ENCODE data around the gene SLC6A13. TPM values are rescaled to one million over a fixed set of nuclear protein-coding genes. Genes with fewer than 3 reads are reported as not detected.
"Not testable (repeated sequence)": the region's sequence is repeated elsewhere in the genome, so short reads cannot be mapped to it uniquely, and the experiment has no call there.

The SLC6A13 gene
- total RNA-seq, 1 donor from 2014 or later: not detected

DNA sequence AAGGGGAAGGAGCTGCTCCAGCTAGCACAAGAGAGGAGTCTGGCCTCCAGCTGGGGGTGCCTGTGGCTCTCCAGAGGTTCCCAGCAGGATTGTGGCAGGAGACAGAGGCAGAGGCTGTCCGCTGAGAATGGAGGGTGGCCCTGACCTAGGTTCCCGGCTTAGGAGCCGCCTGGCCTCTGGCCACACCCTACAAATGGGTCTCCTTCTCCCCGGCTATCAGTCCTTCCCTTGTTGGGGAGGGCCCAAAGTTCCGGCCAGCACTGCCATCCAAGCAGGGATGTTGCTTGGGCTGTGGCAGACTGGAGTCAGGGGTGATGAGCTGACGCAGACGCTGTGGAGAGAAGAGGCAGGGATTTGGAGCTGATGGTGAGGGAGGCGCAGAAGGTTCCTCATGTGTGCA, 71.8 kb downstream of the SLC6A13 start:
- TF ChIP-seq, protein P1, sequence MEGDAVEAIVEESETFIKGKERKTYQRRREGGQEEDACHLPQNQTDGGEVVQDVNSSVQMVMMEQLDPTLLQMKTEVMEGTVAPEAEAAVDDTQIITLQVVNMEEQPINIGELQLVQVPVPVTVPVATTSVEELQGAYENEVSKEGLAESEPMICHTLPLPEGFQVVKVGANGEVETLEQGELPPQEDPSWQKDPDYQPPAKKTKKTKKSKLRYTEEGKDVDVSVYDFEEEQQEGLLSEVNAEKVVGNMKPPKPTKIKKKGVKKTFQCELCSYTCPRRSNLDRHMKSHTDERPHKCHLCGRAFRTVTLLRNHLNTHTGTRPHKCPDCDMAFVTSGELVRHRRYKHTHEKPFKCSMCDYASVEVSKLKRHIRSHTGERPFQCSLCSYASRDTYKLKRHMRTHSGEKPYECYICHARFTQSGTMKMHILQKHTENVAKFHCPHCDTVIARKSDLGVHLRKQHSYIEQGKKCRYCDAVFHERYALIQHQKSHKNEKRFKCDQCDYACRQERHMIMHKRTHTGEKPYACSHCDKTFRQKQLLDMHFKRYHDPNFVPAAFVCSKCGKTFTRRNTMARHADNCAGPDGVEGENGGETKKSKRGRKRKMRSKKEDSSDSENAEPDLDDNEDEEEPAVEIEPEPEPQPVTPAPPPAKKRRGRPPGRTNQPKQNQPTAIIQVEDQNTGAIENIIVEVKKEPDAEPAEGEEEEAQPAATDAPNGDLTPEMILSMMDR (IDR thresholded peaks at IDR 0.05; ENCODE audit: insufficient read depth, low read length, poor library complexity, severe bottlenecking): no peak

DNA sequence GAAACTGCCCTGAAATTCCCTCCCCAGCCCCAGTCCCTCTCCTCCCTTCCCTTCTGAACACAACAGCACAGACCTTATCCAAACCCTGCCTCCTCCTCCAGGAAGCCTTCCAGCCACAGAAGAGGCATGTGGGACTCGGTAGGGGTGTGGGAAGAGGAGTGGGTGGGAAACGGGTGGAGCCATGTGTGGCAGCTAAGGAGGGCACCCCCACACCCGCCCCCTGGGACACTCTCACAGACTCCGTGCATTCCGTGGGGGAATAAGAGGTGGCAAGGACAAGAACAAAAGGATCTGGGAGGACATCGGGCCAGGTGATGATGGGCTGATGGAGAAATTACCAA, 73.0 kb downstream of the SLC6A13 start:
- H3K27me3 ChIP-seq (ENCODE audit: control insufficient read depth, insufficient read depth, low read length): peaks cover 26% of the 10 kb centered on the region

More for the DNA sequence above, 71.8 kb downstream of the SLC6A13 start:
- Histone ChIP-seq H3K27me3 (ENCODE audit: control insufficient read depth, insufficient read depth, low read length) (peaks cover 35% of the 10 kb centered on the region), H3K4me3 (ENCODE audit: low read depth, low read length) (no peak overlapping the region), H3K36me3 (ENCODE audit: control insufficient read depth, insufficient read depth, low read length) (no peaks in the 10 kb centered on the region)
- no peak for DNase-seq (ENCODE audit: low read depth)

DNA sequence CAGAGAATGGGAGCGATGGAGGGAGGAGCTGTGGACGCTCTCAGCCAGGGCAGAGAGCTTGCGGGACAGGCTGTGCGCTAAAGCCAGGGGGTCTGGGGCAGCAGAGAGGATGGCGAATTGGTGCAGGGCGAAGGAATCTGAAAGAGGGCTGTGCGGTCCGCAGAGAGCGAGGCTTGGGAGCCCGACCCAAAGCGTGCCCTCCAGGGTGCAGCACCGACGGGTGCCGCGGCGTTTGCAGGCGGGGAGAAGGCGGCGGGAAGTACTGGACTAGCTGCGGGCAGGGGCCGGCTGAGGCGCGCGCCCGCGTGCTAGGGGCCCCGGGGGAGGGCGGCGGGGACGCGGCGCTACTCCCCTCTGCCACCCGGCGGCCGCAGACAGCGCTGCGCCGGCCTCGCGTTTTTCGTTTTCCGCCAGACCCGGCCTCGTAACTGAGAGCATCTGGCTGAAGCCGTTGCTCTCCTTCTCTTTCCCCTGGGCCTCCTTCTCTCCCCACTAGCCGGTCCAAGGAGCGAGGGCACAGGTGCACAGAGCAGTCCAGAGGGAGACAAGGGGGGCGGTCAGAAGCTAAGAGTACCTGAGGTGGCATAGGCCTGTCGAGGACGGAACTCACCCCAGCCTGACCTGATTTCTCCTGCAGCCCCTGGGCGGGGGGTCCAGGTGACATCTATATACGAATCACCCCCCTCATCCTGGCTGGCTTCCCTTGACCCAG, 73.6 kb downstream of the SLC6A13 start:
- Histone ChIP-seq H3K27me3 (ENCODE audit: control insufficient read depth, insufficient read depth, low read length) (peaks cover 23% of the 10 kb centered on the region), H3K4me3 (ENCODE audit: low read depth, low read length) (peak overlapping the region; percentile 38), H3K36me3 (ENCODE audit: control insufficient read depth, insufficient read depth, low read length) (no peaks in the 10 kb centered on the region)
- no peak for DNase-seq (ENCODE audit: low read depth)
- TF ChIP-seq, protein P1 (IDR thresholded peaks at IDR 0.05; ENCODE audit: insufficient read depth, low read length, poor library complexity, severe bottlenecking): peak; percentile 53

More for the DNA sequence above, 73.0 kb downstream of the SLC6A13 start:
- no peak for DNase-seq (ENCODE audit: low read depth)
- H3K4me3 ChIP-seq (ENCODE audit: low read depth, low read length): no peak overlapping the region
- H3K36me3 ChIP-seq (ENCODE audit: control insufficient read depth, insufficient read depth, low read length): no peaks in the 10 kb centered on the region
- TF ChIP-seq, protein P1 (IDR thresholded peaks at IDR 0.05; ENCODE audit: insufficient read depth, low read length, poor library complexity, severe bottlenecking): no peak

DNA sequence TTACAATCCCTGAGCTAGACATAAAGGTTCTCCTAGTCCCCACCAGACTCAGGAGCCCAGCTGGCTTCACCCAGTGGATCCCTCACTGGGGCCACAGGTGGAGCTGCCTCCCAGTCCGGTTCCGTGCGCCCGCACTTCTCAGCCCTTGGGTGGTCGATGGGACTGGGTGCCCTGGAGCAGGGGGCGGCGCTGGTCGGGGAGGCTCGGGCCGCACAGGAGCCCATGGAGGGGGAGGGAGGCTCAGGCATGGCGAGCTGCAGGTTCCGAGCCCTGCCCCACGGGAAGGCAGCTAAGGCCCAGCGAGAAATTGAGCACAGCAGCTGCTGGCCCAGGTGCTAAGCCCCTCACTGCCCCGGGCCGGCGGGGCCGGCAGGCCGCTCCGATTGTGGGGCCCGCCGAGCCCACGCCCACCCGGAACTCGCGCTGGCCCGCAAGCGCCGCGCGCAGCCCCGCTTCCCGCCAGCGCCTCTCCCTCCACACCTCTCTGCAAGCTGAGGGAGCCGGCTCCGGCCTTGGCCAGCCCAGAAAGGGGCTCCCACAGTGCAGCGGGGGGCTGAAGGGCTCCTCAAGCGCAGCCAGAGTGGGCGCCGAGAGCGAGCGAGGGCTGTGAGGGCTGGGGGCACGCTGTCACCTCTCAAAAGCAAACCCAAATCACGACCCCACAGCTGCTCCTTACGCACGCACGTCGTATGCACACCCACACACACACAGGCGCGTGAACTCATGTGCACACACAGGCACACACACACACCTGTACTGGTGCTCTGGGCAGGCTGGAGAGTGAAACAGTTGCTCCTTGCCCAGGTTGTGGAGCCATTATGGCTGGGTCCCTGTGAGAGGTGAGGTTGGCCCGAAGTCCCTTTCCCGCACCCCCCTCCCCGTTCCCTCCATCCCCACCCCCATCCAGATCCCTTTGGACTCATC, 74.4 kb downstream of the SLC6A13 start:
- Histone ChIP-seq H3K27me3 (ENCODE audit: control insufficient read depth, insufficient read depth, low read length) (peaks cover 22% of the 10 kb centered on the region), H3K4me3 (ENCODE audit: low read depth, low read length) (peak overlapping the region; percentile 38)
- not testable (repeated sequence) for H3K36me3 ChIP-seq (ENCODE audit: control insufficient read depth, insufficient read depth, low read length); DNase-seq (ENCODE audit: low read depth)

DNA sequence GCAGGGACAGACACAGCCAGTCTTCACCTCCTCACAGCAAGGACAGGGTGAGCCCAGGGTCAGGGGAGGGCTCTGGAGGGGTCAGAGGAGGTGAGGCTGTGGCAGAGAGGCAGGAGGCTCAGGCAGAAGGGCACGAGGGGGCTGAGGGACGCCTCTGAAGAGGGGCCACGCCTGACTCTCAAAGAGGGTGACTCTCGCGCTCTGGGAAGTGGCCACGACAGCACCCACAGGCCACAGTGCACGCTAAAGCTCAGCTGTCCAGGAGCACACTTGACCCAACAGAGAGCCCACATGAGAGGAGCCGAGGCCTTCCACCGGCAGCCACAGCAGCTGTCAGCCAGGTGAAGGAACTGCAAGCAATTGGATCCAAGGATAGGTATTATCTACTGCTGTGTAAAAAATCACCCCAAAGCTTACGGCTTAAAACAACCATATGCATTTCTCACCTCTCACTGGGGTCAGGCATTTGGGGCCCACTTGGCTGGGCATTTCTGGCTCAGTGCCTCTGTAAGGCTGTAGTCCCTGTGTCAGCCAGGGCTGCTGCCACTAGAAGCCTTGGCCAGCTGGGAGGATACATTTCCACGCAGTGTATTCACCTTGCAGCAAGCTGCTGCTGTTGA, 76.5 kb downstream of the SLC6A13 start:
- no peak overlapping the region for H3K4me3 ChIP-seq (ENCODE audit: low read depth, low read length)
- peaks cover 16% of the 10 kb centered on the region for H3K27me3 ChIP-seq (ENCODE audit: control insufficient read depth, insufficient read depth, low read length)
- no peaks in the 10 kb centered on the region for H3K36me3 ChIP-seq (ENCODE audit: control insufficient read depth, insufficient read depth, low read length)
- TF ChIP-seq, protein P1 (IDR thresholded peaks at IDR 0.05; ENCODE audit: insufficient read depth, low read length, poor library complexity, severe bottlenecking): no peak
- DNase-seq (ENCODE audit: low read depth): no peak

DNA sequence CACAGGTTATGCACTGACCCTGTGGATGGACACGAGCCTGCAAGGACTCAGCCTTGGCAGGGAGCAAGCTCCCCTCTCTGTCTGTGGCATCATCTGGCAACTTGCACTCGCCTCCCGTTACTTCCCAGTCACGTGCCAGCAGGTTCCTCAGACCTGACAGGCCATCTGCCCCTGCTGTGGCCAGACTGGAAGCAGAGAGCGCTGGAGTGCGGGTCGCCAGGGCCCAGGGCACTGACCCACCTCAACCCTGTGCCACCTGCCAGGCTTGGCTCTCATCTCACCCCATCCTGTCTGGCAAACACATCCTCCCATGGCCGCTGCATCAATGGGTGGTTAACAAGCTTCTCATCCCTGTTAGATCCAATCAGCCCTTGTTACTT, 77.1 kb downstream of the SLC6A13 start:
- no peak overlapping the region for H3K4me3 ChIP-seq (ENCODE audit: low read depth, low read length)
- no peak for DNase-seq (ENCODE audit: low read depth)
- TF ChIP-seq, protein P1 (IDR thresholded peaks at IDR 0.05; ENCODE audit: insufficient read depth, low read length, poor library complexity, severe bottlenecking): no peak
- H3K27me3 ChIP-seq (ENCODE audit: control insufficient read depth, insufficient read depth, low read length): peaks cover 16% of the 10 kb centered on the region
- H3K36me3 ChIP-seq (ENCODE audit: control insufficient read depth, insufficient read depth, low read length): no peaks in the 10 kb centered on the region
